Measurements from ENCODE around the gene TFAP2A. TPM values are rescaled to one million over a fixed set of nuclear protein-coding genes. Genes with fewer than 3 reads are reported as not detected.

TFAP2A gene
- polyA plus RNA-seq, 4 donors, result 28.0 to 41.9 (median 33.8) TPM

- no peak for DNase-seq (ENCODE audit: low read depth in 4 of 4, low spot score in 3 of 4)
These were observed 12.1 kb downstream of the TFAP2A start for GRCh38 chr6:10402648-10403311.

- no peak for DNase-seq (ENCODE audit: low read depth in 4 of 4, low spot score in 3 of 4)
These were observed 13.1 kb downstream of the TFAP2A start for GRCh38 chr6:10401632-10402223.

GRCh38 chr6:10401004-10401536, 13.8 kb downstream of the TFAP2A start:
- no peak for DNase-seq (ENCODE audit: low read depth in 4 of 4, low spot score in 3 of 4)

GRCh38 chr6:10400330-10400729, 14.5 kb downstream of the TFAP2A start:
- no peak for DNase-seq (ENCODE audit: low read depth in 4 of 4, low spot score in 3 of 4)

DNA sequence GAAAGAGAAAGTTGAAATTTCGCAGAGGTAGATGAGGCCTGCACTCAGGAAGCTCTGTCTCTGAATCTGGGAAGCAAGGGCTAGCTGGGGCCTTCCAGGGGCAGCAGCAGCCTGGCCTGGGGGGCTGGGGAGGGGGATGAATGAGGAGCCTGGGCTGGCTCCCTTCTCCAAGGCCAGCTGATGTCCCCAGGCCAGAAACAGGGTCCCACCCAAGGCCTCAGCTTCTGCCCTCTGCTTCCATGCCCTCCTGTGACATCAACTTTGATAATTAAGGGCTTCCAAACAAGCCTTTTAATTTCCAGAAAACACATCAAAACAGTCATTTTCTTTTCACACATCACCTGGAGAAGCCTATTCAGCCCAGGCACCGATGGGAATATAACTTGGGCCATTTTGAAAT, 15.4 kb downstream of the TFAP2A start:
- no peak for DNase-seq (ENCODE audit: low read depth in 4 of 4, low spot score in 3 of 4)

- no peak for DNase-seq (ENCODE audit: low read depth in 4 of 4, low spot score in 3 of 4)
These were observed 16.2 kb downstream of the TFAP2A start for GRCh38 chr6:10398446-10399218.

GRCh38 chr6:10397756-10398445, 17.0 kb downstream of the TFAP2A start:
- DNase-seq (ENCODE audit: low read depth in 4 of 4, low spot score in 3 of 4), result no peak

DNA sequence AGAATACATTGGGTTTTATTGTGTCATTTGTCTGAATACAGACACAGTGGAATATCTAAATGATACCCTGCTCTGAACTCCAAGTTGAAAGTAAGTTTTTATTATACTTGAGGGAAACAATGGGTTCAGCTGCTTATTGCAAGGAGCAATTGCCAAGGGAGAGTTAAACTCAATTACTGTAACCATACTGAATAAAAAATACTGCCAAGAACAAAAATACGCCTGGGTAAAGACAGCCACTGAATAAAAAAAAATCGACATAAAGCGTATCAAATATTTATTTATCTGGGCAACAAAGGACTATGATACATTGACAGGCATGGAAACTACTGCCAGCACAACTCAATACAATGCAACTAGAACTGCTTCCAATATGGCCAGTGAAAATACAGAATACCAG, 18.1 kb downstream of the TFAP2A start:
- DNase-seq (ENCODE audit: low read depth in 4 of 4, low spot score in 3 of 4), result no peak

DNA sequence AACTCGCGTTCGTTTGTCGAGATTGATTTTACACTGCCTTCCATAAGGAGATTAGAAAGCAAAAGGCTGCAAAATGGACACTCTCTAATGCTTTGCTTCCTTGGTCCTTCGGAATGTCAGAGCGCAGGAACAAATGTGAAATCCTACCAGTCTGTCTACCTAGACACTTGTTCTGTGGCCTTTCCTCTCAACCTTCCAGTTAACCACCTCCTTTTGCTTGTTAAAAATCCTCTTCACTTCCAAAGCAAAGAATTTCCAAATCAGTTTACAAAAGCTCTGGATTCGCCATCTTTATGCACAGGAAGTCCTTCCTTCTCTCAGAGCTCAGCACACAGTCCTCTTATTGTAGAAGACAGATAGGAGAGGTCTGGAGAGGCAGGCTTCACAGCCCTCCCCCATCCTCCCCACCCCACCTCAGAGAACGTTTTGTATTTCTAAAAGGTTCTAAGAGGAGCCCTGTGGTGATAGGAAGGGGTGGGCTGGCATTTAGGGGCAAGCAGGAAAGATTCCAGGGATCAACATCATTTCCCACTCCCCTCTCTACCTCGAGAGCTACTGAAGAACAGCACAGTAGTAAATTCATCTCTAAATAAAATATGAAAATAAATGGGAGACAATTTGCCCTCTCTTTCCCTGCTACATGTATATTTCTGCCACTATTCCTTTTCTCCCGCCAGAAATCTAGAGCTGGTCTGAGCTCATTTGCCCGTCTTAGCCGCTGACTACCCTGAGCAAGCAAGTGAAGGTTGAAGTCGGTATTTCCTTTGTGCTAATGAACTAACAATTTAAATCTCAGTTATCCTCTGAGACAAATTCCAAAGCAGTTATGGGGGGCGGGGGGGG, 18.9 kb downstream of the TFAP2A start:
- DNase-seq (ENCODE audit: low read depth in 4 of 4, low spot score in 3 of 4), result no peak

DNA sequence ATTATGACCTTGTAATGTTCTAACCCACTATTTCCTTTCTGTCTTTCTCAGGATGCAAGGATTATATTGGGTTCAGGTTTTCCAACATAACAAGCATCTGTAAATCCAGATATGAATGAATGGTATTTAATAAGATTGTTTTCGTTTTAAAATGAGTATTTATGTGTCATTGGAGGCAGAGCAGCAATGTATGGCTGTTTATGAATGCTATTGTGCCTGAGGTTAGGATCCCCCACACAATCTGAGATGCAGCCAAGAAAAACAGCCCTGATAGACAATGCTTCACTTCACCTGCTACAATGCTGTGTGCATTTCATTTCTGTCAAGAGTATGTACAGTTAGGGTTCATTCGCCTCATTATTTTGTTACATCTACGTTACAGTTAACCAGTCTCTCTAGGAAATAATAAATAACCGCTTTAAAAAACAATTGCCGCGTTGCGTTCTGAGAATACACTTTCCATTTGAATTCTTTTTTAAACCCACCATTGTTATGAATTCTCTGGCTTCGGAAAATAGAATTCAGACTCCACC, 19.6 kb downstream of the TFAP2A start:
- no peak for DNase-seq (ENCODE audit: low read depth in 4 of 4, low spot score in 3 of 4)

DNA sequence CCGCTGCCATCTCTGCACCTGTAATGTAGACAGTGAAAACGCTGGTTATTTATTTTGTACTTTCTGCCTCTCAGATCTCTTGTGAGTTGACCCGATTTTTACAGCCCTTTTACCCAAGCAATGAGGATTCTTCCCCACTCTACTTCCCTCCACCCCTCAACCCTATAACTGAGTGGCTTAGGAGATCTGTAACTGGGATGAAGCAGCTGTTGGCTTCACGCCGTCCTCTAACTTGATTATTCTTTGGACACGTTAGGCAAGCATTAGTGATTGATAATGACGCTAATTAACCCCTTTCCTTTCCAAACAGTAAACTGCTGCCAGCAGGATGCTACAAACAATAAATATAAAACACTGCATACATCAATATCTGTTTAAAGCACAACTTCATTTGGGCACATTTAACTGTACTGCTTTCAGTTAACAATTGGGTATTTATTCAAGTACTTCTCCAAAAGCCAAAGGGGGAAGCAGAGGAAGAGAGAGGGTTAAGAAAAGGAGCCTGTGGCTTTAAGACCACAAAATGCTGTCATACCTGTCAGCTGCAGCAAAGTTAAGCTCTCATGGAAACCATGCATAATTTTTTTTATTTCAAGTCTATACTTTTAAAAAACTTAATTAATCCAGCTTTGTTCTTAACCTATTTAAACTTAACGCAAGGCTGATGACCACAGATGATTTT, 21.2 kb downstream of the TFAP2A start:
- no peak for DNase-seq (ENCODE audit: low read depth in 4 of 4, low spot score in 3 of 4)

DNA sequence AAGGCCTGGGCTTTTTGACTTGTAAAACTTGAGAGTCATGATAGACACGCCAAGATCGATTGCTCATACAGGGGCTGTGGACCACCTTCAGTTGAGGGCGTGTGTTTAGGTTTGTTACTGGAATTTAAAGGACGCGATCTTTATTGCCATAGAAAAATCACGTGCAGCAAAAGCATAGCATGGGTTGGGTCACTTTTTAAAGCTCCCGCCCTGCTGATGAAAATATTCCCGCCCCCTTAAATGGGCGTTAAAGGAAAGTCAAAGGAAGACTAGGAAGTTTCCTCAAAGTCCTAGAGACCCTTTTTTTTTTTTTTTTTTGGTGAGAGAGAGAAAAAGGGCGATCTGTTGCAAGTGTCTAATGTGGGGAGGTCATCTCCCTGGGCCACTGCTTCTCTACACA, 23.1 kb downstream of the TFAP2A start:
- no peak for DNase-seq (ENCODE audit: low read depth in 4 of 4, low spot score in 3 of 4)

DNA sequence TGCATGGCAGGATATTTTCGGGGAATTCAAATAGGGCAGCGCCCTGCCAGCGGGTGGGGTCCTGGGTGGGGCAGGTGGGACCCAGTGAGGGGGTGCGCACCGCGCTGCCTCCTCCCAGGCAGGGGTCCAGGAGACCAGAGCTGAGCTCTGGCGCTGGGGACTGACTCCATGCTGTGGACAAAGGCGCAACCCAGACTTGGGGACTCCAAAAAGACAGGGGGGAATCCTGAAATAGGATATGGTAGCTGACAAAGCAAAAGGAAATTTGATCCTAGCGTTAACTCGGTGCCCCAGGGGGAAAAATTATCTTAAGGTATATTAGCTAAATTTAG, 23.6 kb downstream of the TFAP2A start:
- no peak for DNase-seq (ENCODE audit: low read depth in 4 of 4, low spot score in 3 of 4)

GRCh38 chr6:10390495-10391298, 24.2 kb downstream of the TFAP2A start:
- DNase-seq (ENCODE audit: low read depth in 4 of 4, low spot score in 3 of 4), result no peak

DNA sequence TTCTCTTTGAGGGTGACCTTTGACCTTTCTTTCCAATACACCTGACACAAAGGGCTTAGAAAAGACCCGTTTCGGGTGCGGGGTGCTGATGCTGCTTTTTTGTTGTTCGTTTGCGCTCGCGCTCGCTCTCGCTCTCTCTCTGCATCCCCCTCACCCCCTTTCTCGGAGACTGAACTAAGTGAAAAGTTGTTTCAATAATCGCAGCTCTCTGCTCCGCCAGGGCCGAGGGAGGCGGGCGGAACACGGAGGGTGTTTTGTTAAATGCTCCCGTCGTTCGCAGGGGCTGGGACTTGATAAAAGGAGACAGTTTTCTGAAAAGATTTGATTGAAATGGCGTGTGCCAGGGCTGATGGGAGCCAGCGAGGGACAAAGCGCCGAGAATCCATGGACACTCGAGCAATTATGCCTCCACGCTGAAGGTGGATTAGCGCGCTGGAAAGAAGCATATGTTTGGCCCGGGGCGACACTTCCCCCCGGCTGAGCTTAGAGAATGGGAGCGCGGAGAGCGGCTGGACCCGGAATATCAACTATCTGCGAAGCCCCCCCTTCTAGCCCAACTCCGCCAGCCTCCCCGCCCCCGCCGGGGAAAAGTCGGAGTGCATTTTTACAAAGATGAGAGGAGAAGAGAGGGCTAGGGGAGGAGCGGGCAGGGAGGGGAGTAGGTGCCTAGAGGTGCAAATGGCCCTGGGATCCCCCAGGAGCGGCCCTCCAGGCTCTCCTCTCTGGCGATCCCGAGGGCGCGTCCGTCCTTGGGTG, 25.0 kb downstream of the TFAP2A start:
- DNase-seq (ENCODE audit: low read depth in 4 of 4, low spot score in 3 of 4), result no peak

DNA sequence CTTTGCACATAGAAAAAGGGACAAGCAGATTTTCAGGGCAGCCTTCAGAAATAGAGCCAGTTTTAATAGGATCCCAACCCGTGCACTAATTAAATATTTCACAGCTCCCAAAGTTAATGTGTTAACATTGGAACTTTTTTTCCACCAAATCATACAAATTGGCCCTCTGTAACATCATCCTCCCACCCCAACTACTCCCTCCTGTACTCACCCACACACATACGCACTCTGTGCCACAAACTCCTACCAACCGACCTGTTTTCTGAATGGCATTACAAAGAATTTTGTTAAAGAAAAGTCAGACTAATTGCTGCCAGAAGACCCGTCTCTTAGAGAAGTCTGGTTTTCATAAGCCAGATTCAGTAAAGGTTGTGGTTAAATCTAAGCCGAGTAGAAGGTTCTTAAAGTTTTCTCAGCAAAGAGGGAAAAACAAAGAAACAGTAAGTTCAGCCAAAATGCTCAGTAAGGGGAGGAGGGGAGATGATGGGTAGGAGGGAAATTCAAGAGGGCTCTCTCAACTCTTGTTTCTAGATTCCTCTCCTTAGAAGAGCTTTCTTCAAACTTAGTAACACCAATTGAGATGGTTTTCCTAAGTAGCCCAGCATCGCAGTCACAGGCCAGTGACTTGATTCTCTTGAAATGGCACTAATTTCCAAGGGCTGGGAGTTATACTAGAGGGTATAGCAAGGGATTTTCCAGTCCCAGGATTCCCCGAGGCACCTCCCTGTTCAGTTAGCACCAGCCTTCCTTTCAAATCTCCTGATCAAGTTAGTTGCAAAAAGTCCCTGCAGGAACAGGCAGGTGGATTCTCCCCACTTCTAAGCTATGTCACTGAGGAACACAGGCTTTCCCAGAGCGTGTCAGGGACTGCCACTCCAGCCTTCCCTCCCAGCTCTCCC, 27.9 kb downstream of the TFAP2A start:
- DNase-seq (ENCODE audit: low read depth in 4 of 4, low spot score in 3 of 4), result no peak

GRCh38 chr6:10386220-10386619, 28.7 kb downstream of the TFAP2A start:
- DNase-seq (ENCODE audit: low read depth in 4 of 4, low spot score in 3 of 4), result no peak

All from right renal pelvis (tissue), 4 donors.